Rectal smooth muscle tissue (tissue), 1 donor: Measurements from ENCODE around the gene TRERF1.

Experiments
- H3K27ac ChIP-seq: one replicate; pipeline ENCODE4 v1.7.0; 2013; ENCODE audit warnings: low read depth, low read length, inconsistent platforms
- H3K27me3 ChIP-seq: one replicate; pipeline ENCODE4 v1.7.0; 2013; ENCODE audit warnings: low read length; ENCODE audit not compliant: control insufficient read depth, insufficient read depth
- H3K36me3 ChIP-seq: one replicate; pipeline ENCODE4 v1.7.0; 2013; ENCODE audit warnings: low read length; ENCODE audit not compliant: control insufficient read depth, insufficient read depth
- H3K4me1 ChIP-seq: one replicate; pipeline ENCODE4 v1.7.0; 2013; ENCODE audit warnings: low read length; ENCODE audit not compliant: control insufficient read depth, insufficient read depth
- H3K4me3 ChIP-seq: one replicate; pipeline ENCODE4 v1.7.0; 2013; ENCODE audit warnings: low read length
- H3K9ac ChIP-seq: one replicate; pipeline ENCODE4 v1.7.0; 2013; ENCODE audit warnings: low read length

Gene TRERF1

GRCh38 chr6:42409581-42409980 lies 42.1 kb downstream of the TRERF1 start:
- Histone ChIP-seq H3K36me3 (no peaks in the 10 kb centered on the region), H3K9ac (no peak overlapping the region), H3K27me3 (no peaks in the 10 kb centered on the region), H3K27ac (no peak overlapping the region), H3K4me1 (no peaks in the 10 kb centered on the region), H3K4me3 (no peak overlapping the region)

- Histone ChIP-seq H3K27ac (no peak overlapping the region), H3K9ac (no peak overlapping the region), H3K4me3 (no peak overlapping the region), H3K36me3 (no peaks in the 10 kb centered on the region), H3K27me3 (no peaks in the 10 kb centered on the region), H3K4me1 (no peaks in the 10 kb centered on the region)
These were observed 44.3 kb downstream of the TRERF1 start for GRCh38 chr6:42407379-42407778.

GRCh38 chr6:42406306-42407280 lies 45.1 kb downstream of the TRERF1 start:
- no peaks in the 10 kb centered on the region for H3K36me3 ChIP-seq
- H3K27ac ChIP-seq: no peak overlapping the region
- H3K4me3 ChIP-seq: no peak overlapping the region
- H3K9ac ChIP-seq: no peak overlapping the region
- no peaks in the 10 kb centered on the region for H3K27me3 ChIP-seq
- no peaks in the 10 kb centered on the region for H3K4me1 ChIP-seq

- Histone ChIP-seq H3K4me3 (no peak overlapping the region), H3K36me3 (no peaks in the 10 kb centered on the region), H3K27ac (no peak overlapping the region), H3K9ac (no peak overlapping the region), H3K27me3 (no peaks in the 10 kb centered on the region), H3K4me1 (no peaks in the 10 kb centered on the region)
These were observed 46.7 kb downstream of the TRERF1 start for GRCh38 chr6:42405021-42405420.

GRCh38 chr6:42404484-42404883 lies 47.2 kb downstream of the TRERF1 start:
- Histone ChIP-seq H3K27me3 (no peaks in the 10 kb centered on the region), H3K27ac (no peak overlapping the region), H3K9ac (no peak overlapping the region), H3K4me3 (no peak overlapping the region), H3K36me3 (no peaks in the 10 kb centered on the region), H3K4me1 (no peaks in the 10 kb centered on the region)

- Histone ChIP-seq H3K27ac (no peak overlapping the region), H3K4me3 (no peak overlapping the region), H3K9ac (no peak overlapping the region), H3K36me3 (no peaks in the 10 kb centered on the region), H3K4me1 (no peaks in the 10 kb centered on the region), H3K27me3 (no peaks in the 10 kb centered on the region)
These were observed 47.9 kb downstream of the TRERF1 start for GRCh38 chr6:42403831-42404230.

- Histone ChIP-seq H3K9ac (no peak overlapping the region), H3K36me3 (no peaks in the 10 kb centered on the region), H3K27me3 (no peaks in the 10 kb centered on the region), H3K4me3 (no peak overlapping the region), H3K27ac (no peak overlapping the region), H3K4me1 (no peaks in the 10 kb centered on the region)
These were observed 48.3 kb downstream of the TRERF1 start for GRCh38 chr6:42403421-42403820.

GRCh38 chr6:42402184-42402583 lies 49.5 kb downstream of the TRERF1 start:
- Histone ChIP-seq H3K9ac (no peak overlapping the region), H3K27me3 (no peaks in the 10 kb centered on the region), H3K36me3 (no peaks in the 10 kb centered on the region), H3K4me3 (no peak overlapping the region), H3K4me1 (no peaks in the 10 kb centered on the region), H3K27ac (no peak overlapping the region)

GRCh38 chr6:42401613-42401951 lies 50.1 kb downstream of the TRERF1 start:
- Histone ChIP-seq H3K4me3 (no peak overlapping the region), H3K27ac (no peak overlapping the region), H3K9ac (no peak overlapping the region), H3K4me1 (no peaks in the 10 kb centered on the region), H3K36me3 (no peaks in the 10 kb centered on the region), H3K27me3 (no peaks in the 10 kb centered on the region)

- H3K27ac ChIP-seq: no peak overlapping the region
- H3K4me1 ChIP-seq: no peaks in the 10 kb centered on the region
- no peaks in the 10 kb centered on the region for H3K27me3 ChIP-seq
- no peak overlapping the region for H3K4me3 ChIP-seq
- H3K36me3 ChIP-seq: no peaks in the 10 kb centered on the region
- no peak overlapping the region for H3K9ac ChIP-seq
These were observed 50.7 kb downstream of the TRERF1 start for GRCh38 chr6:42400886-42401612.

GRCh38 chr6:42400061-42400760 lies 51.5 kb downstream of the TRERF1 start:
- H3K27me3 ChIP-seq: no peaks in the 10 kb centered on the region
- H3K4me1 ChIP-seq: no peaks in the 10 kb centered on the region
- H3K4me3 ChIP-seq: no peak overlapping the region
- no peak overlapping the region for H3K27ac ChIP-seq
- no peak overlapping the region for H3K9ac ChIP-seq
- H3K36me3 ChIP-seq: no peaks in the 10 kb centered on the region

GRCh38 chr6:42396720-42397119 lies 55.0 kb downstream of the TRERF1 start:
- no peak overlapping the region for H3K27ac ChIP-seq
- no peaks in the 10 kb centered on the region for H3K4me1 ChIP-seq
- H3K27me3 ChIP-seq: no peaks in the 10 kb centered on the region
- H3K36me3 ChIP-seq: no peaks in the 10 kb centered on the region
- no peak overlapping the region for H3K4me3 ChIP-seq
- H3K9ac ChIP-seq: no peak overlapping the region
